Activated CD8-positive, alpha-beta memory T cell treated with anti-CD3 and anti-CD28 coated beads for 1 hour (primary cell): Measurements from ENCODE around the gene TGFBR1.
A peak's percentile ranks its signal among the peaks of the same experiment; 100 is the strongest.

Experiments used
- DNase-seq, 2 donors: peaks; one replicate each; pipeline ENCODE4 v3.0.0-alpha.2; 2020; ENCODE audit warnings: low read depth in 1 of 2; ENCODE audit errors: extremely low read depth in 1 of 2

Gene TGFBR1

GRCh38 chr9:99105152-99106043 lies 485 bp downstream of the TGFBR1 start:
- peak in 1 of 2 donors; percentile 16 for DNase-seq

- no peak for DNase-seq
Measured at GRCh38 chr9:99106044-99106375, 1.1 kb downstream of the TGFBR1 start.

GRCh38 chr9:99107421-99107820 lies 2.5 kb downstream of the TGFBR1 start:
- no peak for DNase-seq

- no peak for DNase-seq
Measured at GRCh38 chr9:99108131-99108530, 3.2 kb downstream of the TGFBR1 start.

- no peak for DNase-seq
Measured at GRCh38 chr9:99109522-99109921, 4.6 kb downstream of the TGFBR1 start.

GRCh38 chr9:99112750-99113413 lies 8.0 kb downstream of the TGFBR1 start:
- no peak for DNase-seq

- no peak for DNase-seq
Measured at GRCh38 chr9:99113414-99114048, 8.6 kb downstream of the TGFBR1 start.

GRCh38 chr9:99114049-99114440 lies 9.1 kb downstream of the TGFBR1 start:
- no peak for DNase-seq

- no peak for DNase-seq
Measured at GRCh38 chr9:99114846-99115500, 10.1 kb downstream of the TGFBR1 start.

GRCh38 chr9:99116003-99116411 lies 11.1 kb downstream of the TGFBR1 start:
- DNase-seq: no peak

GRCh38 chr9:99118782-99119466 lies 14.0 kb downstream of the TGFBR1 start:
- no peak for DNase-seq

- DNase-seq: no peak
Measured at GRCh38 chr9:99119976-99120655, 15.2 kb downstream of the TGFBR1 start.

GRCh38 chr9:99121604-99122003 lies 16.7 kb downstream of the TGFBR1 start:
- DNase-seq: no peak

- DNase-seq: no peak
Measured at GRCh38 chr9:99124534-99125255, 19.8 kb downstream of the TGFBR1 start.

GRCh38 chr9:99125446-99125845 lies 20.5 kb downstream of the TGFBR1 start:
- no peak for DNase-seq

- DNase-seq: no peak
Measured at GRCh38 chr9:99126312-99126711, 21.4 kb downstream of the TGFBR1 start.

GRCh38 chr9:99127356-99128132 lies 22.6 kb downstream of the TGFBR1 start:
- DNase-seq: no peak

- no peak for DNase-seq
Measured at GRCh38 chr9:99128133-99128406, 23.2 kb downstream of the TGFBR1 start.

- no peak for DNase-seq
Measured at GRCh38 chr9:99129091-99129490, 24.2 kb downstream of the TGFBR1 start.
